ENCODE data around the gene SLC2A9.

- TF ChIP-seq YY1 (IDR thresholded peaks at IDR 0.05; ENCODE audit: low read depth, low read length) (no peak), TAF1 (IDR thresholded peaks at IDR 0.05; ENCODE audit: low read depth, low read length) (no peak), USF2 (IDR thresholded peaks at IDR 0.05; ENCODE audit: low read length) (no peak), EZH2 (IDR thresholded peaks at IDR 0.05; ENCODE audit: low read depth, low read length, severe bottlenecking) (no peak), RNF2 (IDR thresholded peaks at IDR 0.05; ENCODE audit: borderline replicate concordance, low read depth, low read length, missing control alignments, poor library complexity, severe bottlenecking) (no peak), POLR2A (IDR thresholded peaks at IDR 0.05; ENCODE audit: control extremely low read depth in 1 of 2, low read depth in 2 of 2, low read length in 2 of 2) (no peak), NRF1 (IDR thresholded peaks at IDR 0.05; ENCODE audit: low read depth, low read length) (no peak), EP300 (IDR thresholded peaks at IDR 0.05; ENCODE audit: borderline replicate concordance in 1 of 2, low read depth in 2 of 2, low read length in 2 of 2) (no peak), SP1 (IDR thresholded peaks at IDR 0.05; ENCODE audit: low read depth, low read length) (no peak), SIX5 (IDR thresholded peaks at IDR 0.05; ENCODE audit: low read depth, low read length) (no peak)
These were observed 19.0 kb upstream of the SLC2A9 start for GRCh38 chr4:10040049-10040892.
